Progenitor cell of endocrine pancreas (in vitro differentiated cells): ENCODE results near the gene TOP3B. TPM values are rescaled to one million over a fixed set of nuclear protein-coding genes. Genes with fewer than 3 reads are reported as not detected.

Experiments used
- DNase-seq: peaks from one replicate; pipeline ENCODE4 v3.0.0; 2021; ENCODE audit warnings: low spot score; ENCODE audit not compliant: unreplicated experiment
- H3K27ac Mint-ChIP-seq: 2 replicates; pipeline ENCODE4 v1.8.0; 2021; ENCODE audit warnings: mild to moderate bottlenecking, moderate library complexity, mixed read lengths
- H3K27me3 Mint-ChIP-seq: 2 replicates; pipeline ENCODE4 v1.8.0; 2021; ENCODE audit warnings: mixed read lengths
- H3K36me3 Mint-ChIP-seq: 2 replicates; pipeline ENCODE4 v1.8.0; 2022; ENCODE audit warnings: mixed read lengths; ENCODE audit not compliant: insufficient read depth
- H3K4me1 Mint-ChIP-seq: 2 replicates; pipeline ENCODE4 v1.8.0; 2021; ENCODE audit warnings: low read depth, mixed read lengths
- H3K4me3 Mint-ChIP-seq: 2 replicates; pipeline ENCODE4 v1.8.0; 2021; ENCODE audit warnings: low read depth, mild to moderate bottlenecking, moderate library complexity, mixed read lengths
- H3K9me3 Mint-ChIP-seq: 2 replicates; pipeline ENCODE4 v1.8.0; 2021; ENCODE audit warnings: low read depth, mixed read lengths
- total RNA-seq: library from RNA; stranded (reverse); gene quantifications from 2 replicates; pipeline ENCODE4 v1.2.1, GENCODE V29; 2021
- TF ChIP-seq, protein P1 (sequence below): fragments of 200-600 bp; sonication (generic); IDR thresholded peaks from one replicate; pipeline ENCODE4 v1.5.0; 2021; ENCODE audit warnings: antibody characterized with exemption, mild to moderate bottlenecking; ENCODE audit not compliant: unreplicated experiment

The TOP3B gene
- total RNA-seq, 1 donor from 2014 or later = 83.3 TPM

DNA sequence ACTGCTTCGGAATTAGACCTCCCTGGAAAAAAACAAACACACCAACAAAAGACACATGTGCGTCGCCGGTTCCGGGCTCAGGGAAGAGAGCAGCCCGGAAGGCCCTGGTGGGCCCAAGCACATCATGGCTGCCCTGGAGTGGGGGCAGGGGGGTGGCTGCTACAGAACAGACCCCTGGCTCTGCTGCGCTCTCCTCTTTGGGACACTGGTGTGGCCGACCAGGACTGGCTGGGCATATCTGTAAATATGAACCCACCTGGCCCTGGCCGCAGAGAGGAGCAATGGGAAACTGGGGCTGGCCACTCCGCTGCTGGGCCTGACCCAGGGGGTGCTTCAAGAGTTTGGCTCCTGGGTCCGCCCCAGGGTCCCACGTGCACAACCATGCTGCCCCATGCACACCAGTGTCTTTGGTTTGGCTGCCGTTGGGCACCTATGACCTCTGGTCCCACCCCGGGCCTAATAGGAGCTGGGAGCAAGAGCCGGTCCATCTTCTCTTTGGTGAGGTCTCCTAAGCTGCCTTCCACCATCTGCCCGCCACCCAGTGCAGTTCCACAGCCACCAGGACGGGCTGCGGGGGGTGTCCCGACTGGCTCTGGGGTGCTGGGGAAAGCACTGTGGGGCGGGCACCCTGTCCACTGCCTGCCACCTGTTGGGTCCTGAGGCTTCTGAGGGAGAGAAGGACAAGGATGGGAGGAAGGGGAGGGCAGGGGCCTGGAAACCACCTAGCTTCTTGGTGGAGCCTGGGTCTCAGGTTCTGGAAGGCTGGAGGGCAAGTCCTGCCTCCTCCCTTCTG lies 60.0 kb downstream of the TOP3B start:
- no peaks in the 10 kb centered on the region for H3K4me1 Mint-ChIP-seq
- peaks cover 1% of the 10 kb centered on the region for H3K36me3 Mint-ChIP-seq
- no peak overlapping the region for H3K4me3 Mint-ChIP-seq
- no peak for DNase-seq
- TF ChIP-seq, protein P1, sequence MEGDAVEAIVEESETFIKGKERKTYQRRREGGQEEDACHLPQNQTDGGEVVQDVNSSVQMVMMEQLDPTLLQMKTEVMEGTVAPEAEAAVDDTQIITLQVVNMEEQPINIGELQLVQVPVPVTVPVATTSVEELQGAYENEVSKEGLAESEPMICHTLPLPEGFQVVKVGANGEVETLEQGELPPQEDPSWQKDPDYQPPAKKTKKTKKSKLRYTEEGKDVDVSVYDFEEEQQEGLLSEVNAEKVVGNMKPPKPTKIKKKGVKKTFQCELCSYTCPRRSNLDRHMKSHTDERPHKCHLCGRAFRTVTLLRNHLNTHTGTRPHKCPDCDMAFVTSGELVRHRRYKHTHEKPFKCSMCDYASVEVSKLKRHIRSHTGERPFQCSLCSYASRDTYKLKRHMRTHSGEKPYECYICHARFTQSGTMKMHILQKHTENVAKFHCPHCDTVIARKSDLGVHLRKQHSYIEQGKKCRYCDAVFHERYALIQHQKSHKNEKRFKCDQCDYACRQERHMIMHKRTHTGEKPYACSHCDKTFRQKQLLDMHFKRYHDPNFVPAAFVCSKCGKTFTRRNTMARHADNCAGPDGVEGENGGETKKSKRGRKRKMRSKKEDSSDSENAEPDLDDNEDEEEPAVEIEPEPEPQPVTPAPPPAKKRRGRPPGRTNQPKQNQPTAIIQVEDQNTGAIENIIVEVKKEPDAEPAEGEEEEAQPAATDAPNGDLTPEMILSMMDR = no peak
- H3K27ac Mint-ChIP-seq = no peak overlapping the region
- H3K9me3 Mint-ChIP-seq = no peaks in the 10 kb centered on the region
- no peaks in the 10 kb centered on the region for H3K27me3 Mint-ChIP-seq

DNA sequence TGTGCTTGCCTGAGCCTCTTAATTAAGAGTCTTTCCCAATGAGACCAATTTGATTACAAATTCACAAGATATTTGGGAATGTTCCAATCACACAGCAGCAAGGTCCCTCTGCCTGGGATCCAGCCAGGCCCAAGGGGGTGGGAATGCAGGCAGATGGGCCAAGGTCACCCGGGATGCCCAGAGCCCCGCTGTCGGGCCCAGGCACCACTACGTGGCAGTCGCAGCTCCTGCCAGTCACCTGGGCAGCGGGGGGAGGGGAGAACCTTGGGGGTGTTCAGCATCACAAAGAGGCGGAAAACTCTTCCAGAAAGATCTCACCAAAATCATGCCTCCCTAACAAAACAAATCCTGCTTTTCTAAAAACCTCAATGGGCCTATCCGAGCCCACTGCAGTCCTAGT lies 60.9 kb downstream of the TOP3B start:
- DNase-seq = no peak

DNA sequence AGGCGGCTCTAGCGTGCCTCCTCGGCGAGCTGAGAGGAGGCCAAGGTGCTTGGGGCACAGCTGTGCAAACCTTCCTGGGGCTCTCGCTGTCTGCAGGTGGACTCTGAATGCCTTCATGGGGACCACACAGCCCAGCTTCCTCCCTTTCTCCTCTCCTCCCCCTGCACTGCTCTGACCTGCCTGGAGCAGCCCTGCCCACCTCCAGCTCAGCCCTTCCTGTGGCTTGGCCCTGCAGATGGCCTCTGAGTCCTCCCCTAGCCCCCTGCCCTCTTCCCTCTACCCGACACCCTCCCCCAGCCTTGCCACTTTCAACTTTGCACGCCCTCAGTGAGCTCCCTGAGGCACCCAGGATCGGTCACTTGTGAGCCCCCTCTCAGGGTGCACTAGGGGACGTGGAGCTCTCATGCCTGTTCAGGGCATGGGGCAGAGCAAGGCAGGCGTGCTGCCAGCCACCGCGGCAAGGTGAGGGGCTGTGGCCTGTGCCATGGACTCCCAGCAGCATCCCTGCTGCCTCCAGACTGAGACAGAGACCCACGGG lies 61.3 kb downstream of the TOP3B start:
- no peaks in the 10 kb centered on the region for H3K9me3 Mint-ChIP-seq
- TF ChIP-seq, protein P1 = no peak
- DNase-seq = no peak
- peaks cover 4% of the 10 kb centered on the region for H3K4me1 Mint-ChIP-seq
- H3K27ac Mint-ChIP-seq = no peak overlapping the region
- H3K27me3 Mint-ChIP-seq = no peaks in the 10 kb centered on the region
- H3K4me3 Mint-ChIP-seq = no peak overlapping the region
- peaks cover 1% of the 10 kb centered on the region for H3K36me3 Mint-ChIP-seq

More for the DNA sequence above, 60.9 kb downstream of the TOP3B start:
- Mint-ChIP-seq H3K27me3 (no peaks in the 10 kb centered on the region), H3K9me3 (no peaks in the 10 kb centered on the region), H3K27ac (no peak overlapping the region), H3K4me3 (no peak overlapping the region), H3K4me1 (peaks cover 4% of the 10 kb centered on the region), H3K36me3 (peaks cover 1% of the 10 kb centered on the region)
- TF ChIP-seq, protein P1 = no peak

DNA sequence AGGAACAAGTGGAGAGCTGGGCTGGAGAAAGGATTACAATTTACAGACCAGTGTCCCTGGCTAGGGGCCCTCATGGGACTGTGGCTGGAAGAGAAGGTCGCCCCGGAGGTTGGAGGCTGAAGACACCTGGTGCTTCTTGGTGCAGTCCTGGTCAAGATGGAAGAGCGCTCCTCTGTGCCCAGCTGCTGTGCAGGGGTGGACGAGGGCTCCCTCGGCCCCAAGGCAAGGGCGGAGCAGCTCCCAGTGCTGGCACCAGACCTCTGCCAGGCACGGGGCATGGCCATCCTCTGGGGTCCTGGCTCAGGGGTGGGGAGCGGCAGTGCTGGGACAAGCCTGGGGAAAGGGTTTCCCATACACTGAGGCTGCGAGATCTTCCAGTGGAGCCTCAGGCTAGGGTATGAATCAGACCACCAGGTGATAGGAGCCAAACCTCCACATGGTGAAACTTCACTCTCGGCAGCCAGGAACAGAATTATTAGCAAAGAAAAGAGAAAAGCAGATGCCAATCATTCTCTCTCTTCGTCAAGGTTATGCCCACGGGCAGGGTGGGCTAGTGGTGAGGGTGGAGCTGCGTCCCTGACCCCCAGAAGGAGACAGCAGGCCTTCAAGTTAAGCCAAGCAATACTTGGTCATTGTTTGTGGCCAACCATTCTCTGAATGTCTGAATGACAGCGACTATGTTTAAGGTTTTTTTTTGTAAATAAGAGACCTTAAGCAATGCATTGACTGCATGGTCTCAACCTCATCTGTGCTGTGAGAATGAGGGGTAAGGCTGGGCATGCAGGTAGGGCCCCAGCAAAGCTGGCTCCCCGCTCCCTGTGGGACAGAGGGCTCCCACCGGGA lies 62.0 kb downstream of the TOP3B start:
- Mint-ChIP-seq H3K4me3 (no peak overlapping the region), H3K4me1 (peaks cover 4% of the 10 kb centered on the region), H3K27me3 (no peaks in the 10 kb centered on the region), H3K27ac (no peak overlapping the region), H3K36me3 (no peaks in the 10 kb centered on the region), H3K9me3 (no peaks in the 10 kb centered on the region)
- TF ChIP-seq, protein P1 = no peak
- no peak for DNase-seq
